ENCODE results near the gene FHIP2A. TPM values are rescaled to one million over a fixed set of nuclear protein-coding genes. Genes with fewer than 3 reads are reported as not detected.
A peak's percentile ranks its signal among the peaks of the same experiment; 100 is the strongest.

The FHIP2A gene
- total RNA-seq, 1 experiment from 2014 or later = 15.3 TPM

DNA sequence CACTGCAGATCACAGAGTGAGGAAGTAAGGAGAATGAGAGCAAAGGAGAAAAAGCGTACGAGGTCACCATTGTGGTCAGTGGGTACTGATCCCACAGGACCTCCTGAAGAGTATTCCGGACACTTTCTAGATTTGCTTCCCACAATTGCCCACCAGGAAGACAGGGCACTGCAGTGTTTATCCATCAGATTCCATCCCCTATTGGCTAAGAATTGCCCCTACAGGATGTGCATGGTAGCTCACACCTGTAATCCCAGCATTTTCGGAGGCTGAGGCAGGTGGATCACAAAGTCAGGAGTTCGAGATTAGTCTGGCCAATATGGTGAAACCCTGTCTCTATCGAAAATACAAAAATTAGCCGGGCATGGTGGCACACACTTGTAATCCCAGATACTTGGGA is 5.3 kb upstream of the FHIP2A start:
- Histone ChIP-seq H3K36me3 (ENCODE audit: control insufficient read depth, insufficient read depth, low read length) (no peaks in the 10 kb centered on the region), H3K4me3 (ENCODE audit: low read depth, low read length) (no peak overlapping the region), H3K27me3 (replicated peaks; ENCODE audit: control insufficient read depth, insufficient read depth, low read length) (no peaks in the 10 kb centered on the region), H3K9me3 (no peaks in the 10 kb centered on the region), H3K4me1 (no peaks in the 10 kb centered on the region)
- Mint-ChIP-seq H3K27me3 (ENCODE audit: insufficient read depth, unreplicated experiment) (peaks cover 9% of the 10 kb centered on the region), H3K4me1 (ENCODE audit: low read depth, unreplicated experiment) (no peaks in the 10 kb centered on the region), H3K4me3 (ENCODE audit: unreplicated experiment) (no peak overlapping the region), H3K27ac (ENCODE audit: unreplicated experiment) (no peak overlapping the region), H3K9me3 (ENCODE audit: unreplicated experiment) (no peaks in the 10 kb centered on the region), H3K36me3 (ENCODE audit: insufficient read depth, unreplicated experiment) (no peaks in the 10 kb centered on the region)
- POLR2A ChIA-PET = no interaction called here
- DNase-seq = no peak
- intact Hi-C loops (cut with micrococcal nuclease; ENCODE audit: unreplicated experiment) = no loop called here
- no TSS peak for BruUV-seq (replicated peaks)
- CTCF ChIA-PET = no interaction called here
- TF ChIP-seq, protein P1, sequence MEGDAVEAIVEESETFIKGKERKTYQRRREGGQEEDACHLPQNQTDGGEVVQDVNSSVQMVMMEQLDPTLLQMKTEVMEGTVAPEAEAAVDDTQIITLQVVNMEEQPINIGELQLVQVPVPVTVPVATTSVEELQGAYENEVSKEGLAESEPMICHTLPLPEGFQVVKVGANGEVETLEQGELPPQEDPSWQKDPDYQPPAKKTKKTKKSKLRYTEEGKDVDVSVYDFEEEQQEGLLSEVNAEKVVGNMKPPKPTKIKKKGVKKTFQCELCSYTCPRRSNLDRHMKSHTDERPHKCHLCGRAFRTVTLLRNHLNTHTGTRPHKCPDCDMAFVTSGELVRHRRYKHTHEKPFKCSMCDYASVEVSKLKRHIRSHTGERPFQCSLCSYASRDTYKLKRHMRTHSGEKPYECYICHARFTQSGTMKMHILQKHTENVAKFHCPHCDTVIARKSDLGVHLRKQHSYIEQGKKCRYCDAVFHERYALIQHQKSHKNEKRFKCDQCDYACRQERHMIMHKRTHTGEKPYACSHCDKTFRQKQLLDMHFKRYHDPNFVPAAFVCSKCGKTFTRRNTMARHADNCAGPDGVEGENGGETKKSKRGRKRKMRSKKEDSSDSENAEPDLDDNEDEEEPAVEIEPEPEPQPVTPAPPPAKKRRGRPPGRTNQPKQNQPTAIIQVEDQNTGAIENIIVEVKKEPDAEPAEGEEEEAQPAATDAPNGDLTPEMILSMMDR (IDR thresholded peaks at IDR 0.05; ENCODE audit: insufficient read depth in 1 of 2, low read depth in 1 of 2, low read length in 1 of 2, severe bottlenecking in 1 of 2, unreplicated experiment in 1 of 2) = no peak

DNA sequence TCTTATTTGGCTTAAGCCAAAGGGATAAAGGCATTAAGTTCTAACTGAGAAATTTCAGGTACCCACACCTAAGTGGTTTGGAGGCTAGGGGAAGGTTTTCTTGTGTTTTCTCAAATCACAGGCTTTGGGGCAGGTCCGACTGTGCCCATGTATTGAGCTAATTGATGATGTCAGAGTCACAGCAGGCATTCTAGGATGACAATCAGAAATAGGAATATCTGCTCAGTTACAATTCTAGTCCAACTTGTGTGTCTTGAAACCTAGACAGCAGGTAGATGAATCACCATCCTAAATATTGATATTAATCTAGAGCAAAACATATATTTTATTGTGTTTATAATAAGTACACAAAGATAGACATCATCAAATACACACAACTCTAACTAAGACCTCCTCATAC is 2.3 kb upstream of the FHIP2A start:
- Mint-ChIP-seq H3K27me3 (ENCODE audit: insufficient read depth, unreplicated experiment) (peaks cover 7% of the 10 kb centered on the region), H3K4me3 (ENCODE audit: unreplicated experiment) (no peak overlapping the region), H3K27ac (ENCODE audit: unreplicated experiment) (no peak overlapping the region), H3K4me1 (ENCODE audit: low read depth, unreplicated experiment) (no peaks in the 10 kb centered on the region), H3K36me3 (ENCODE audit: insufficient read depth, unreplicated experiment) (no peaks in the 10 kb centered on the region), H3K9me3 (ENCODE audit: unreplicated experiment) (no peaks in the 10 kb centered on the region)
- DNase-seq = no peak
- H3K9me3 ChIP-seq = no peaks in the 10 kb centered on the region
- intact Hi-C loops (cut with micrococcal nuclease; ENCODE audit: unreplicated experiment) = no loop called here
- H3K36me3 ChIP-seq (ENCODE audit: control insufficient read depth, insufficient read depth, low read length) = no peaks in the 10 kb centered on the region
- no TSS peak for BruUV-seq (replicated peaks)
- TF ChIP-seq, protein P1 (IDR thresholded peaks at IDR 0.05; ENCODE audit: insufficient read depth in 1 of 2, low read depth in 1 of 2, low read length in 1 of 2, severe bottlenecking in 1 of 2, unreplicated experiment in 1 of 2) = no peak
- ChIA-PET POLR2A (no interaction called here), CTCF (no interaction called here)
- no peaks in the 10 kb centered on the region for H3K27me3 ChIP-seq (replicated peaks; ENCODE audit: control insufficient read depth, insufficient read depth, low read length)
- no peak overlapping the region for H3K4me3 ChIP-seq (ENCODE audit: low read depth, low read length)
- no peaks in the 10 kb centered on the region for H3K4me1 ChIP-seq

DNA sequence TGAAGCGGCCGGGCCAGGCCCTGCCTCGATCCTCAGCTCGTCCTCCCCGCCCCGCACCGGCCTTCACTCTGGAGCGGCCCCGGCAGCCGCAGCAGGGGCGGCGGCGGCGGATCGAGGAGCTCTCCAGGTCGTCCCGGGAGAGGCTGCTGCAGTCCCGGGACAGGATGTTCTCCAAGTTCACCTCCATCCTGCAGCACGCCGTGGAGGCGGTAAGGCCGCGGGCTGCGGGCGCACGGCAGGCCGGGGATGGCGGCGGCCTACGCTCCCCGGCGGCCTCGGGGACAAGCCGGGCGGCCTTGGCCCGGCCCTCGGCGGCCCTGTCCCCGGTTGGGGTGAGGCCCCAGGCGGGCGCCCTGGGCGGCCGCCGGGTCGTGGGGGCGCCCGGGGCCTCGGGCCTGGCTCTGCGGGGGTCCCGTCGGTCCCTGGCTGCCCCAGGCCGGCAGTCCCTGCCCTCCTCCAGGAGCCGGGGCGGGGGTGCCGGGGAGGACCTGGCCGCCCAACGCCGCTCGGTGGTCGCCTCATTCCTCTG is 399 bp downstream of the FHIP2A start:
- no TSS peak for BruUV-seq (replicated peaks)
- Mint-ChIP-seq H3K9me3 (ENCODE audit: unreplicated experiment) (peaks cover 11% of the 10 kb centered on the region), H3K4me3 (ENCODE audit: unreplicated experiment) (peak overlapping the region; percentile 92), H3K27me3 (ENCODE audit: insufficient read depth, unreplicated experiment) (peaks cover 4% of the 10 kb centered on the region), H3K27ac (ENCODE audit: unreplicated experiment) (peak overlapping the region; percentile 73), H3K4me1 (ENCODE audit: low read depth, unreplicated experiment) (peaks cover 13% of the 10 kb centered on the region), H3K36me3 (ENCODE audit: insufficient read depth, unreplicated experiment) (no peaks in the 10 kb centered on the region)
- POLR2A ChIA-PET = no interaction called here
- intact Hi-C loops (cut with micrococcal nuclease; ENCODE audit: unreplicated experiment) = loop anchor here (5.0 kb wide), 1 partner anchor 55 kb away; no protein-coding TSS in a partner anchor
- Histone ChIP-seq H3K27me3 (replicated peaks; ENCODE audit: control insufficient read depth, insufficient read depth, low read length) (no peaks in the 10 kb centered on the region), H3K4me3 (ENCODE audit: low read depth, low read length) (peak overlapping the region; percentile 90), H3K4me1 (no peaks in the 10 kb centered on the region), H3K9me3 (no peaks in the 10 kb centered on the region), H3K36me3 (ENCODE audit: control insufficient read depth, insufficient read depth, low read length) (no peaks in the 10 kb centered on the region)
- CTCF ChIA-PET = interaction anchor here (0.6 to 1.6 kb wide), 14 partner anchors 15 to 527 kb away, joined by 3 to 13 read pairs (median 4); no protein-coding TSS in a partner anchor
- TF ChIP-seq, protein P1 (IDR thresholded peaks at IDR 0.05; ENCODE audit: insufficient read depth in 1 of 2, low read depth in 1 of 2, low read length in 1 of 2, severe bottlenecking in 1 of 2, unreplicated experiment in 1 of 2) = no peak
- DNase-seq = no peak

Measured in Caco-2 (cell line).